C4-2B (cell line): ENCODE results near the gene FEM1A.
"Not testable (repeated sequence)": the region's sequence is repeated elsewhere in the genome, so short reads cannot be mapped to it uniquely, and the experiment has no call there.

Experiments used
- H3K27ac ChIP-seq: fragments of 450-650 bp; 2 replicates; pipeline ENCODE4 v1.5.1; 2017
- ZFX ChIP-seq: fragments of 450-650 bp; IDR thresholded peaks from 2 replicates; pipeline ENCODE4 v1.6.1; 2017
- TF ChIP-seq, protein P1 (sequence below): fragments of 450-650 bp; conservative IDR thresholded peaks from 2 replicates; pipeline ENCODE4 v1.5.1; 2017; ENCODE audit warnings: mild to moderate bottlenecking

The FEM1A gene

DNA sequence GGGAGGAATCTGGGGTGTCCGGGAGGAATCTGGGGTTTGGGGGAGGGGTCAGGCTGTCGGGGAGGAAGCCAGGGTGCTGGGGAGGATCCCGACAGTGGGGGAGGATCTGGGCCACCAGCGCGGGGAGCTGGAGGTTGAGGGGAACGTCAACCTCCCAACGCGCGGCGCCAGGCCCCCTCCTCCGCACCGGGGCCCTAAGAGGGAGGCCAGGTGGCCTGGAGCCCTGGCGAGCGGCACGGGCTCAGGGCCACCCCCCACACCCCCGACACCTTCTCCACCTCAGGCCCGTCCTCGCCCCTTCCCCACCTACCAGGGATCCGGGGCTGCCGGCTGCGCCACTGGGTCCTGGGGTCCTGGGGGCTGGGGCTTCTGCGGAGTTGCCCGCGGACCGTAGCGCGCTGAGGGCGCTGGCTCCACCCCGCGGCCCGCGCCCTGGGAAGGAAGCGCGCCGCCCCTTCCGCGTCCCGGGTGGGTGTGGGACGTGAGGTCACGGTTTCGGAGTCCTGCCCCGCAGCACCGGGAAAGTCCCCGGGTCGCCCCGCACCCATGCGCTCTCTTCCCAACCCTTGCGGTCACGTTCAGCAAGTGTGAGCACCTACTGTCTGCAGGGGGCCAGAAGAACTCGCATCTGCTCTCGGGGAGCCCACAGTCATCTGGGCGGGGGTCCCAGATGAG is 39.9 kb downstream of the FEM1A start, which contains the start of gene TICAM1:
Gene TICAM1 (minus strand): TSS at position 409 of the 675 bp plus-strand sequence. CDS start 13,335 bp downstream, outside the sequence.
- TF ChIP-seq ZFX: no peak; the same call in 1 of the 2 replicates
- TF ChIP-seq, protein P1, sequence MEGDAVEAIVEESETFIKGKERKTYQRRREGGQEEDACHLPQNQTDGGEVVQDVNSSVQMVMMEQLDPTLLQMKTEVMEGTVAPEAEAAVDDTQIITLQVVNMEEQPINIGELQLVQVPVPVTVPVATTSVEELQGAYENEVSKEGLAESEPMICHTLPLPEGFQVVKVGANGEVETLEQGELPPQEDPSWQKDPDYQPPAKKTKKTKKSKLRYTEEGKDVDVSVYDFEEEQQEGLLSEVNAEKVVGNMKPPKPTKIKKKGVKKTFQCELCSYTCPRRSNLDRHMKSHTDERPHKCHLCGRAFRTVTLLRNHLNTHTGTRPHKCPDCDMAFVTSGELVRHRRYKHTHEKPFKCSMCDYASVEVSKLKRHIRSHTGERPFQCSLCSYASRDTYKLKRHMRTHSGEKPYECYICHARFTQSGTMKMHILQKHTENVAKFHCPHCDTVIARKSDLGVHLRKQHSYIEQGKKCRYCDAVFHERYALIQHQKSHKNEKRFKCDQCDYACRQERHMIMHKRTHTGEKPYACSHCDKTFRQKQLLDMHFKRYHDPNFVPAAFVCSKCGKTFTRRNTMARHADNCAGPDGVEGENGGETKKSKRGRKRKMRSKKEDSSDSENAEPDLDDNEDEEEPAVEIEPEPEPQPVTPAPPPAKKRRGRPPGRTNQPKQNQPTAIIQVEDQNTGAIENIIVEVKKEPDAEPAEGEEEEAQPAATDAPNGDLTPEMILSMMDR: no peak

DNA sequence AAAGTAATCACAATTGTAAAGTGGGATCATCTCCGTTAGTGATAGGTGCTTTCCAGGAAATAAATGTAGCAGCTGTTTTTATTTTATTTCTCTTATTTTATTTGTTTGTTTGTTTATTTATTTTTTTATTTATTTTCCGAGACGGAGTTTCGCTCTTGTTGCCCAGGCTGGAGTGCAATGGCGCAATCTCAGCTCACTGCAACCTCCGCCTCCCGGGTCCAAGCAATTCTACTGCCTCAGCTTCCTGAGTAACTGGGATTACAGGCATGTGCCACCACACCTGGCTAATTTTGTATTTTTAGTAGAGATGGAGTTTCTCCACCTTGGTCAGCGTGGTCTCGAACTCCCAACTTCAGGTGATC is 40.4 kb downstream of the FEM1A start:
- H3K27ac ChIP-seq: peak overlapping the region; percentile 81

More for the DNA sequence above, 39.9 kb downstream of the FEM1A start, which contains the start of gene TICAM1:
- H3K27ac ChIP-seq: peak within 1 kb of the TSS; percentile 81

DNA sequence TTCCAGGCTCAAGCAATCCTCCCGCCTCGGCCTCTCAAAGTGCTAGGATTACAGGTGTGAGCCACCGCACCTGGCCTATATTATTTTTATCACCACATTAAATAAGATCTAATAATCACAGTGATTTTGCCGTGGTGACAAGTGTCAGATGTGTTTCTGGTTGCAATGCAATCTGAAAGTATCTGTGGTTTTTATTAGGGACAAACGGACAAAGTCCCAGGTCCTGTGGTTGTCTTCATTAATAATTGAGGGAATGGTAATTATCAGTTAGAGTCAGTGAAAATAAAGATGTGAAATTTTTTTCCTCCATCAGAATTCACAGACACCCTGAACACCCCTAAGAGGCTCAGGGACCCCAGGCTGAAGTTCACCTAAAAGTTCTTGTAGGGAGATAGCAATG is 41.2 kb downstream of the FEM1A start:
- TF ChIP-seq, protein P1: no peak
- no peak for TF ChIP-seq ZFX
- no peak overlapping the region for H3K27ac ChIP-seq

DNA sequence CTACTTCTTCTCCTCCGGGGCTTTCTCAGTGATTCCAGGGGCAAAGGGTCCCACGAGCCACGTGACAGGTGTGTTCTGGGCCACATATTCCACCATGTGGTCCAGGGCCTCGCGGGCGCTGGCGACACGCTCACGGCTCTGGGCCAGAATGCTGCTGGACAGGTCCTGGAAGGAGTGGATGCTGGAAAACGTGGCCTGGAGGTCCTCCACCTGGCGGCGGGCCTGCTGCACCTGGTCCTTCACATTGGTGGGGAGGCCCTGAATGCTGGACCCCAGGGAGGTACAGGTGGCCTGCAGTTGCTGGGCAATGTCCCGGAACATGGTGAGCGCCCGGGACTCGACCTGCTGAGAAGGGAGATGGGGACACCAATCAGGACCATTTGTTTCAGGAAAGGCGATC is 47.7 kb downstream of the FEM1A start:
- no peak overlapping the region for H3K27ac ChIP-seq
- no peak for TF ChIP-seq ZFX
- TF ChIP-seq, protein P1: no peak

DNA sequence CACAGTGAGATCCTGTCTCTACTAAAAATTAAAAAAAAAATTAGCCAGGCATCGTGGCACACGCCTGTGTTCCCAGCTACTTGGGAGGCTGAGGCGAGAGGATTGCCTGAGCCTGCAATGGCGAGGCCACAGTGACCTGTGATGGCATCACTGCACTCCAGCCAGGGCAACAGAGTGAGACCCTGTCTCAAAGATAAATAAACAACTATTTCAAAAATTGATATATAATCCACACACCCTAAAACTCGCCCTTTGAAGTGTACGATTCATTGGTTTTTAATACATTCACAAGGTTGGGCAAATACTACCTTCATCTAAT is 52.1 kb downstream of the FEM1A start:
- TF ChIP-seq, protein P1: no peak
- TF ChIP-seq ZFX: no peak
- H3K27ac ChIP-seq: no peak overlapping the region

DNA sequence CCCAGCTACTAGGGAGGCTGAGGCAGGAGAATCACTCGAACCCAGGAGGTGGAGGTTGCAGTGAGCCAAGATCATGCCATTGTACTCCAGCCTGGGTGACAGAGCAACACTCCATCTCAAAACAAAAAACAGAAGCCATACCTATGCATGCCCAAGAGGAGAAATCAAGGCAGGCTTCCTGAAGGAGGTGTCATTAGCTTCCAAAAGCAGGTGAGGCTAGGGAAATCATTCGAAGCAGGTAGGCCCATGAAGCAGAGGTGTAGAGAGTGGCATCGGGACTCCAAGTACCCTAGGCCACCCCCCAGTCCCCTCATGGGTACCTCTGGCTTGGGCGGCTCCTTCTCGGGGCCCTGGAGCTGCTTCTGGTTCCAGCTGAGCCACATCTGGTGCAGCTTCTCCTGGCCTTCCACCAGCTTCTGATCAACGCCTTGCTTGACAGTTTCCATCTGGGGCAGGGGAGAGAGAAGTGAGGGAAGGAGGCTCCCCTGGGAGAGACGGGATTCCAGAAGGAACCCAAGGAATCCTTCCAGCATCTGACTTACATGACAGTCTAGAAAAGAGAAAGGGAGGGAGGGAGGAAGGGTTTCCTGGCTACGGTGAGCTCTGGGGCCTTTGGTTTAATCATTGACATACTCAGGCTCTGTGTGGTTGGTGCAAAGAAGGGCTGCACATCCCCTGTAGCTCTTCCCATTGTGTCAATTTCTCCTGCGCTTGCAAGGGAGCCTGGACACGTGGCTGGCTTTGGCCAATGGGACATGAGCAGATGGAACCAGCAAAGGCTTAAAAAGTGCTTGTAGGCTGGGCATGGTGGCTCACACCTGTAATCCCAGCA is 53.0 kb downstream of the FEM1A start:
- no peak for TF ChIP-seq ZFX
- TF ChIP-seq, protein P1: no peak
- no peak overlapping the region for H3K27ac ChIP-seq

DNA sequence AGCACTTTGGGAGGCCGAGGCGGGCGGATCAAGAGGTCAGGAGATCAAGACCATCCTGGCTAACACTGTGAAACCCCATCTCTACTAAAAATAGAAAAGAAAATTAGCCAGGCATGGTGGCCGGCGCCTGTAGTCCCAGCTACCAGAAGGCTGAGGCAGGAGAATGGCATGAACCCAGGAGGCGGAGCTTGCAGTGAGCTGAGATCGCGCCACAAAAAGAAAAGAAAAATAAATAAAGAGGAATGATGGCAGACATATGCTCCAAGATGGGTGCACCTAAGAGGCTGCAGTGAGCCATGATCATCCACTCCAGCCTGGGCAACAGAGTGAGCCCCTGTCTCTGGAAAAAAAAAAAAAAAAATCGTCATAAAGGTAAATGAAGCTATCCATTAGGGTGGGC is 54.4 kb downstream of the FEM1A start:
- not testable (repeated sequence) for H3K27ac ChIP-seq

DNA sequence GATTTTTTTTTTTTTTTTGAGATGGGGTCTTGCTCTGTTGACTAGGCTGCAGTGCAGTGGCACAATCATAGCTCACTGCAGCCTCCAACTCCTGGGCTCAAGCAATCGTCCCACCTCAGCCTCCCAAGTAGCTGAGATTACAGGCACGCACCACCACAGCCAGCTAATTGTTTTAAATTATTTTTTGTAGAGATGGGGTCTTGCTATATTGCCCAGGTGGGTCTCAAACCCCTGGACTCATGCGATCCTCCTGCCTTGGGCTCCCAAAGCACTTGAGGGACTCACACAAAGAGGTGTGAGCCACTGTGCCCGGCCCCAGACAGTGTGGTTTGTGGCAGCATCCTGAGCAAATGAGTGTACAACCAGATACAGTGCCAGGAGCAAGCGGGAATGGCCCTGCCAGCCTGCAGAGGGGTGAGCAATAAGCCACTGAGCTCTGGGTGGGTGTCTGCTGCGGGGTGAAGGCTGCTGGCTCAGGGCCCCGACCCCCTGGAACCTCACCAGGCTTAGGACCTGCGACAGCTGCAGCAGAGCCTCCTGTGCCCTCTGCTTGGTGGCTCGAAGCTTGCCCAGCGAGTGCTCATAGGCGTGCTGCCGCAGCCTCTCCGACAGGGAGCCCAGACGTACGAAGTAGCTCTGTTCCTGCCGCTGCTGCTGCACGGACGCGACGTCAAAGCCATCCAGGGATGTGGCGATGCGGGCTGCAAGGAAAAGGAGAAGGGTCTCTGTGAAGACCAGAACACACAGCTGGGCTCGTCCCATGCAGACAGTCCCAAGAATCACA is 55.8 kb downstream of the FEM1A start:
- TF ChIP-seq ZFX: no peak
- TF ChIP-seq, protein P1: no peak
- H3K27ac ChIP-seq: no peak overlapping the region
